ENCODE measurements around the gene NFKB2.

NFKB2 gene

DNA sequence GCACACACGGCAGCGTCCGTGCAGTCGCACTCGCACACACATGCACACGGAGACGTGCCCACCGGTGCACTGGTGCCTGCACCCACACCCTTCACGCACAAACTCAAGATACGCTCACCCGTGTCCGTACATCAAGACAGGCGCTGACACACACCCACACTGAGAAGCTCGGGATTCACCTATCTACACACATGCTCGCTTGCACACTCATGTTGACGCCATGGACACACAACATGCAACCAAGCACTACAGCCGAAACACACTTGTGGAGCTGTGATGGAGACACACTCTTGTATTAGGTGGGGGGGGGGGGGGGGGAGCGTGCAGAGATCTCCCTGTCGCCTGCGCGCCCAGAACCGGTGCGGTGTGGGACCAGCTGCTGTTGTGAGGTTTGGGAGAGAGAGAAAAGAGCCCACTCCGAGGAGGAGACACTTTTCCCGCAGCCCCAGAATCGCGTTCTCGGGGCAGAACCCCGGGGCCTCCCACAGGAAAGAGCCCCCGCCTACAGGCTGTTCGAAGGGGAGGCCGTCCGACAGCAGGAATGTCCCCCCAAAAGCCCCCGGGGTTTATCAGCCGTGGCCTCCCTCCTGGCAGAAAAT is 605 bp upstream of the NFKB2 start:
- no peak for DNase-seq (ENCODE audit: low read depth)

- DNase-seq (ENCODE audit: low read depth), result no peak
These were observed 779 bp downstream of the NFKB2 start for GRCh38 chr10:102396317-102396650.

DNA sequence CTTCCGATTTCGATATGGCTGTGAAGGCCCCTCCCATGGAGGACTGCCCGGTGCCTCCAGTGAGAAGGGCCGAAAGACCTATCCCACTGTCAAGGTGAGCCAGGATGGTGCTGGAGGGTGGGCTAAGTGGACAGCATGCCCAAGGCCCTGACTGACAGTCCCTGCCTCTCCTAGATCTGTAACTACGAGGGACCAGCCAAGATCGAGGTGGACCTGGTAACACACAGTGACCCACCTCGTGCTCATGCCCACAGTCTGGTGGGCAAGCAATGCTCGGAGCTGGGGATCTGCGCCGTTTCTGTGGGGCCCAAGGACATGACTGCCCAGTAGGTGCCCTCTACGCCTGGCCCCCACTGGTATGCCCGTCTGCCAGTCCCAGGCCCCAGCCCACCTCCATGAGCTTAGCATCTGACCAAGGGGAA is 1.2 kb downstream of the NFKB2 start:
- no peak for DNase-seq (ENCODE audit: low read depth)

- DNase-seq (ENCODE audit: low read depth), result no peak
These were observed 2.0 kb downstream of the NFKB2 start for GRCh38 chr10:102397222-102398171.

GRCh38 chr10:102398172-102399020 is 2.9 kb downstream of the NFKB2 start:
- DNase-seq (ENCODE audit: low read depth), result no peak

DNA sequence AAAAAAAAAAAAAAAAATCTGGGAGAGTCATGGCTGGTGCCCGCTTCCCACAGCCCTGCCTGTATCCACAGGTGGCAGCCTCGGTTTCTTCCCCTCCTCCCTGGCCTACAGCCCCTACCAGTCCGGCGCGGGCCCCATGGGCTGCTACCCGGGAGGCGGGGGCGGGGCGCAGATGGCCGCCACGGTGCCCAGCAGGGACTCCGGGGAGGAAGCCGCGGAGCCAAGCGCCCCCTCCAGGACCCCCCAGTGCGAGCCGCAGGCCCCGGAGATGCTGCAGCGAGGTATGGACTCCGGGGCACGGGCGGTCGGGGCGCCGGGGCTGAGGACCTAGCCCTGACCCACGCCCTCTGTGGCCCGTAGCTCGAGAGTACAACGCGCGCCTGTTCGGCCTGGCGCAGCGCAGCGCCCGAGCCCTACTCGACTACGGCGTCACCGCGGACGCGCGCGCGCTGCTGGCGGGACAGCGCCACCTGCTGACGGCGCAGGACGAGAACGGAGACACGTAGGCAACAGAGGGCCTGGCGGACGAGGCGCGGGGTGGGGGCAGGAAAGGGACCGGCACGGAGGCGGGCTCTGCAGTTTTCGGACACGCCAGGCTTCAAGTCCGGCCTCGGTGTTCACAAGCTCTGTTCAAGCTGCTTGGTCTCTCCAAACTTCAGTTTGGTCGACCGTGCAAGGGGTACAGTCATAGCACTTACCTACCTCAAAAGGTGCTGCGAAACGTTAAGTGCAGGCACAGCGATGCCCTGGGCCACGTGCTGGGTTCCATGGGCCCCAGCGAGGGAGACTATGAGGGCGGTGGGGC is 3.9 kb downstream of the NFKB2 start:
- DNase-seq (ENCODE audit: low read depth), result peak; percentile 68

DNA sequence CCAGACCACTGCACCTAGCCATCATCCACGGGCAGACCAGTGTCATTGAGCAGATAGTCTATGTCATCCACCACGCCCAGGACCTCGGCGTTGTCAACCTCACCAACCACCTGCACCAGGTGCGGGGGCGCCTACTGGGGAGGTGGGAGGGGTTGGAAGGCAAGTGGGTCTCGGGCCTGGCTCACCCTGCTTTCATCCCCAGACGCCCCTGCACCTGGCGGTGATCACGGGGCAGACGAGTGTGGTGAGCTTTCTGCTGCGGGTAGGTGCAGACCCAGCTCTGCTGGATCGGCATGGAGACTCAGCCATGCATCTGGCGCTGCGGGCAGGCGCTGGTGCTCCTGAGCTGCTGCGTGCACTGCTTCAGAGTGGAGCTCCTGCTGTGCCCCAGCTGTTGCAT is 4.6 kb downstream of the NFKB2 start:
- DNase-seq (ENCODE audit: low read depth), result no peak

DNA sequence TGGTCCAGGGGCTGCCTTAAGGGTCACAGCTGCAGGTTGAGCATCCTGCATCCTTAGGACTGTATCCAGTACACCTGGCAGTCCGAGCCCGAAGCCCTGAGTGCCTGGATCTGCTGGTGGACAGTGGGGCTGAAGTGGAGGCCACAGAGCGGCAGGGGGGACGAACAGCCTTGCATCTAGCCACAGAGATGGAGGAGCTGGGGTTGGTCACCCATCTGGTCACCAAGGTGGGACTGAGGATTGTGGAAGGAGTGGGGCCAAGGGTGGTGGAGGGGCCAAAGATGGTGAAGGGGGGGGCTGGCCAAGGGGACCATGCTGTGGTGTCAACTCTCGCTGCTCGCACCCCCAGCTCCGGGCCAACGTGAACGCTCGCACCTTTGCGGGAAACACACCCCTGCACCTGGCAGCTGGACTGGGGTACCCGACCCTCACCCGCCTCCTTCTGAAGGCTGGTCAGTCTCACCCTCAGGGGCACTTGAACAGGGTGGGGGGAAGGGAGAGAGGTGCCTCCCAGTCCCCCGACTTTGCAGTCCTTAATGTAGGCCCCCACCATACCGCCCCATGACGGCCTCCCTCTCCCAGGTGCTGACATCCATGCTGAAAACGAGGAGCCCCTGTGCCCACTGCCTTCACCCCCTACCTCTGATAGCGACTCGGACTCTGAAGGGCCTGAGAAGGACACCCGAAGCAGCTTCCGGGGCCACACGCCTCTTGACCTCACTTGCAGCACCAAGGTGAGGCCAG is 5.3 kb downstream of the NFKB2 start:
- DNase-seq (ENCODE audit: low read depth), result no peak

GRCh38 chr10:102401342-102401654 is 5.8 kb downstream of the NFKB2 start:
- DNase-seq (ENCODE audit: low read depth), result no peak

DNA sequence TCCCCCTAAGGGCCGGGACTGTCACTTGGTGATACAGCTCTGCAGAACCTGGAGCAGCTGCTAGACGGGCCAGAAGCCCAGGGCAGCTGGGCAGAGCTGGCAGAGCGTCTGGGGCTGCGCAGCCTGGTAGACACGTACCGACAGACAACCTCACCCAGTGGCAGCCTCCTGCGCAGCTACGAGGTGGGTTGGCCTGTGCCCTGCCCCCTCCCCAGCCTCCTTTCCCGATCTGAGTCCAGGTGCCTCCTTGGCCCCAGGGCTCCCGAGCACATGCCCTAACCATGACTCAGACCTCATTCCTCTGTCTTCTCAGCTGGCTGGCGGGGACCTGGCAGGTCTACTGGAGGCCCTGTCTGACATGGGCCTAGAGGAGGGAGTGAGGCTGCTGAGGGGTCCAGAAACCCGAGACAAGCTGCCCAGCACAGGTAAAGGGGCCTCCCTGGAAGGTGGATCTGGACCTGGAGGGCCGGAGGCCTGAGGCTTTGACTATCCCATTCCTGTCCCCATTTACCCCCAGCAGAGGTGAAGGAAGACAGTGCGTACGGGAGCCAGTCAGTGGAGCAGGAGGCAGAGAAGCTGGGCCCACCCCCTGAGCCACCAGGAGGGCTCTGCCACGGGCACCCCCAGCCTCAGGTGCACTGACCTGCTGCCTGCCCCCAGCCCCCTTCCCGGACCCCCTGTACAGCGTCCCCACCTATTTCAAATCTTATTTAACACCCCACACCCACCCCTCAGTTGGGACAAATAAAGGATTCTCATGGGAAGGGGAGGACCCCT is 6.4 kb downstream of the NFKB2 start:
- no peak for DNase-seq (ENCODE audit: low read depth)

DNA sequence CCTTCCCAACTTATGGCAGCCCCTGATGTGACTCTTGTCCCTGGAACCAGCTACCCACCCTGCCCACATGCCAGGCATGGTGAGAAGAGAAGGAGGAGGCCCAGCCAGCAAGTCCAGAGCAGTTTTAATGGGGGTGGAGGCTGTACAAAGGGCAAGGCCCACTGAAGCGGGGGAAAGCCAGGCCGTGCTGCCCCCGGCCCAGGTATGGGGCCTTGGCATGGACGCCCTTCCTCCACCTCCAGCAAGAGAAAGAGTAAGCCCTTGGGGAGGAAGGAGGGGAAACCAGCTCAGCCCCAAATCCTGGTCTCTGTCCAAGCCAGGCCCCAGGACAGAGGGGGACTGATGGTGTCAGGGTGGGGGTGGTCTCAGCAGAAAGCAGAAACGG is 7.0 kb downstream of the NFKB2 start:
- no peak for DNase-seq (ENCODE audit: low read depth)

DNA sequence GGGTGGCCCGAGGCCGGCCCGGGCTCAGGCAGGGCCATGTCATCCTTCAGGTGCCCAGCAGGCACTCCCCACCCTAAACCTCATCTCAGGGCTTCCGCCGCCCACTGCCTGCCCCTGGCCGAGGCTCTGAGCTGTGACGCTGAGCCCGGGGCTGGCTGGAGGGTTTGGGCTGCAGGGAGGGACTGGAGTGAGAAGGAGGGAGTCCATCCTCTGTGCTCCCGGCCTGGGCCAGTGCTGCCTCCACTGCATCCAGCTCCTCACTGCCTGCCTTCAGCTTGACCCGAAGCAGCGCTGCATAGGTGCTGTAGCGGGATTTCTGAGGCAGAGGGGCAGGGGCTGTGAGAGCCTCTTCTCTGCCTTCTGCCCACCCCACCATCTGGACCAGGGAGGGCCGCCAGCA is 7.6 kb downstream of the NFKB2 start:
- no peak for DNase-seq (ENCODE audit: low read depth)

- DNase-seq (ENCODE audit: low read depth), result no peak
These were observed 9.0 kb downstream of the NFKB2 start for GRCh38 chr10:102404361-102405107.

- DNase-seq (ENCODE audit: low read depth), result no peak
These were observed 9.6 kb downstream of the NFKB2 start for GRCh38 chr10:102405108-102405571.

- DNase-seq (ENCODE audit: low read depth), result no peak
These were observed 10.1 kb downstream of the NFKB2 start for GRCh38 chr10:102405632-102406031.

DNA sequence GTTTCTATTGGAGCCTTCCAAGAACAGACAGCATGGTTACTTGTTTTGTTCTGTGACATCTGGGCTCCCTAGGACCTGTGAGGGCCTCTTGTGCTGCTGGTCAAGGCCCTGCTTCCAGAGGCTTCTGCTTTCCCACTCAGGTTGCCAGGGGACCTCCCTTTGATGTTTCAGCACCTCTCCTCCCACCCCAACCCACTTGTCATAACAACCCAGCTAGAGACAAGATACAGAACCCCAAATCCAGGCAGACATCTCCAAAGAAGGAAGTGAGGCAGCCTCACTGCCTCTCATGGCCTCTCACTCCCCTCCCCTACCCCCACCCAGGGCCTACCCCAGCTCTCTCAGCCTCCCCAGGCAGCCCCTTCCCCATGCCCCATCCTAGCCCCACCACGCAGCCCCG is 11.3 kb downstream of the NFKB2 start:
- no peak for DNase-seq (ENCODE audit: low read depth)

- no peak for DNase-seq (ENCODE audit: low read depth)
These were observed 12.1 kb downstream of the NFKB2 start for GRCh38 chr10:102407425-102408130.

DNA sequence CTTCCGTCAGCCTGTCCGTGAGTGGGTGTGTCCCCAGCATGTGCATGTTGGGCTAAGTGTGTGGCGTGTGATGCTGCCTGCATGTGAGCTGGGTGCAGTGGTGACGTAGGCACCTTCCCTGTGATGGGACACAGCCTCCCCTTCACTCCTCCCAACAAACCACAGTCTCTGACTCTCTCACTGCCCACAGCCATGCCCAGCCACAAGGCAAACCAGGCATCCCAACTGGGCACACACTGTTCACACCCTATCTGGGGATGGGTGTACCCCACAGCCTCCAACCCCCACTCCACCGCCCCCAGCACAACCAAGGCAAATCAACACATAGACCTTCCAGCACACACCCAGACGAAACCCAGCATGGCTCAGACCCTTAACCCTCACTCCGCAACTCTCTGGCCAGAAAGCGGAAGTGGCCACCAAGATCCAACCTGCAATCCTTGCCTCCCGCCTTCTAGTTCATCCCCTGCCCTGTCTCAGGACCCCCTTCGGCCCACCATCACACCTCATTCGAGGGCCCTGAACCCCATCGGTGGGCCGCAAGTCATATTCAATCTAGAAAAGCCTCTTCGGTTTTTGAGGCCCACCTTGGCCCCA is 12.7 kb downstream of the NFKB2 start:
- DNase-seq (ENCODE audit: low read depth), result no peak
